Esophagus mucosa (tissue), 1 donor: ENCODE measurements around the gene UROS. TPM values are rescaled to one million over a fixed set of nuclear protein-coding genes. Genes with fewer than 3 reads are reported as not detected.

Source experiments
- ATAC-seq: fragments of 200-7000 bp; cut with Tn5 transposase; one replicate; pipeline ENCODE4 v1.9.1; 2020
- total RNA-seq: library from RNA; stranded (reverse); gene quantifications from one replicate; pipeline ENCODE4 v1.2.4, GENCODE V29; 2023
- donor health status: DM: yes; HTN: yes; CAD: no.

UROS gene
- total RNA-seq: 31.6 TPM

DNA sequence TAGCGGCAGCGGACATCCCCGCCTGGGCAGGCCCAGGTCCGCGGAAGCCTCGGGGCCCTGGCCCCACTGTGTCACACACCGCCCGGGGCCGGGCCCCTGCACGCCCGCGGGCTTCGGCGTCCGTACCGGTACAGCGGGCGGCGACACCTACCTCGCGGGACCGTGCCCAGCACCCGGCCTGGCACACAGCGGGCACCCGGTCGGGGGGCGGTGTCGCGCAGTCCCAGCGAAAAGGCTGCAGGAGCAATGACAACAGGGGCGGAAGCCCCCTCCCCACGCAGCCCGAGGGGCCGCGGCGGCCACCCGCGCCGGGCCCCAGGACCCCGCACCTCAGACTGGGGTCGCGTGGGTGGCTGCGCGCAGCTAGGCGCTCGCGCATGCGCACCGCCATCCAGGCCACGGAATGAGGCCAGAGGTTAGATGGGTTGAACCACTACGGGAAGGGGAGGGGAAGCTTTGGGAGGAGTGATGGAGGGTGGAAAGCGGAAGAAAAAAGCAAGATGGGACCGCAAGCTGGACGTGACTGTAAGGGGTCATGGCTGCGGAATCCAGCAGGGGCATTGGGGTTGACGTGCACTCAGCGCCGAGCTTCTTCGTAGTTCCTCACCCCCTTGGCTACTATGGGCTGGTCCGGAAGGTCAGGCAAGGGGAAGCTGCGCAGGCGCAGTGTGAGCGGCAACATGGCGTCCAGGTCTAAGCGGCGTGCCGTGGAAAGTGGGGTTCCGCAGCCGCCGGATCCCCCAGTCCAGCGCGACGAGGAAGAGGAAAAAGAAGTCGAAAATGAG is at the start of gene UROS, which contains the start of gene BCCIP:
UROS (minus strand) TSS at position 381 of the 785 bp plus-strand sequence. CDS start 6,759 bp downstream, outside the sequence.
BCCIP (plus strand) TSS at position 669 of the 785 bp plus-strand sequence; CDS start at position 681, 12 bp downstream.
- ATAC-seq: peak; percentile 94

DNA sequence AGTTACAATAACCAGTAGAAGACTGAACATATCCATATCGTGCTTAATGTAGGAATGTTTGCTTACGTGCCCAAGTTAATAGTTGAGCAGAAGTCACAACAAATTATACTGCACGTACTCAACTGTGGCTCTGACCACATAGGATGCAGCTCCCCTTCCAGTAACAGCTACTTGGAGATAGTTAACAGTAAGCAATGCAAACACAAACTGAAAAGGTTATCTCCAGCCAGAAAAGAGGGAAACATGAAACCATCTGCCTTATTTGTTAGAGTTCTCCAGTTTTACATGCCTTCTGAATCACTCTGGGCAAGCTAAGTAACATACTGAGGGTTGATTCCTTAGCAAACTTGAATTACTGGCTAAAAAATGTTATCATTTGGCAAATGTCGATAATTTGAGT is 48.3 kb upstream of the UROS start:
- no peak for ATAC-seq

DNA sequence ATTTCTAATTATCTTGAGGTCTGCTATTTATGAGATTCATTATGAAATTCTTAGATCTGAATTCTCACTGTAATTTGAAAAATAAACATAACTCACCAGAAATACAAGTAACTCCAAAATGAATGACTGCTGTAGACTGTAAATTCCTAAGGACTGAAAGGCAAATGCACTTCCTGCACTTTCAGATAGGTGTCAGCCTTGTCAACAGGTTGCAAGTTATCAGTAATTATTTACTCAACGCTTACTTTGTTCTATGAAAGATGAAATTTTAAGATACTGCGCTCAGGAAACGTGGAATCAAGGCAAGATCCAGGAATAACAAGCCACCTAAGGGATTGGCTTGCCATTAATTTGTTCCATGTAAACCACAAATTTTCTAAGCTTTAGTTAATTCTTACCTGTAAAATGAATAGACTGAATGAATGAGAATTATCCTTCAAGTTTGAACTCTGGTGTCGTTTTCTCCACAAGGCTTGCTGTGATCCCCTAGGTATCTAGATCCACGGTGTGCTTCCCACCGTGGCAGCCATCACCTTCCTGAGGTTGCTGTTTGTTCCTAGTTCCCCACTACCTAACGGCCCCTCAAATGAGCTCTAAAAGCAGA is 45.4 kb upstream of the UROS start:
- ATAC-seq: peak; percentile 34

DNA sequence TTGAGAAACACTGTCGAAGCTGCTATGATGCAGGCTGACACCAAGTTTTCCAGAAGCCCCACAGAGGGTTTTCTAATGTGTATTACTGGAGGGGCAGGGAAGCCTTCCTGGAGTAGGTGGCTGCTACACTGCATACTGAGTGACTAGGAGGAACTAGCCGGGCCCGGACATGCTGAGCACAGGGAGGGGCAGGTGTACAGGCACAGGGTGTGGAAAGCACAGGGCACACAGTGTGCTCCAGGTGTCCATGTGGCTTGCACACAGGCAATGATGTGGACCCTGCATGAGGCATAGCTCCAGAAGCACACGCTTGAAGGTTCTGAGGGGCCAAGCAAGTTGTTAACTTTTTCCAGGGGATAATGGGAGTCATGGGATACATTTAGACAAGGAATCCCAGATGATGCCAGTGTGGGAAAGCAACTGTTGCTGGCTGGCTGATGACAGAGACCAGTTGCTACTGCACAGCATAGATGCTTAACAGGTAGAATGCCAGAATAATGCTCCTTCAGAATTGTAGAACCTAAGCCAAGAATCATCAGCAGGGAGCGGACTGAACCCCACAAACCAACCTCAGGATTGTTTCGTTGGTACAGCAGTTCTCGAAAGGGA is 43.5 kb upstream of the UROS start:
- peak; percentile 99 for ATAC-seq

DNA sequence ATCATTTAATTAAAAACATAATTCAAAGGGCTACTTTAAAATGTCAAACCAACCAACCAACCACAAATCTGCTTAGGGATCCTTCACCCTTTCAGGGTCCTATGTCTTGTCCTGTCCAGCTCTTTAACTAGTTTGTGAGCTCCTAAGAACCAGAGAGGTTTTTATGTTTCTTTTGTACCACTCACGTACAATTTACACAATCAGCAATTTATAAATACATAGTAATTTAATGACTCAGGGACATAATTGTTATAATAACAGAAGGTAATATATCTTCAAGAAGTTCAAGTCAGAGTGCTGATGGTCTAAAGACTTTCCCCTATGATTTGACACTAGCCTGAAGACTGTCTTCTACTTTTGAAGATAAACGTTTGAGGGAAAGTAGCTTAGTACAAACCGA is 42.1 kb upstream of the UROS start:
- no peak for ATAC-seq

DNA sequence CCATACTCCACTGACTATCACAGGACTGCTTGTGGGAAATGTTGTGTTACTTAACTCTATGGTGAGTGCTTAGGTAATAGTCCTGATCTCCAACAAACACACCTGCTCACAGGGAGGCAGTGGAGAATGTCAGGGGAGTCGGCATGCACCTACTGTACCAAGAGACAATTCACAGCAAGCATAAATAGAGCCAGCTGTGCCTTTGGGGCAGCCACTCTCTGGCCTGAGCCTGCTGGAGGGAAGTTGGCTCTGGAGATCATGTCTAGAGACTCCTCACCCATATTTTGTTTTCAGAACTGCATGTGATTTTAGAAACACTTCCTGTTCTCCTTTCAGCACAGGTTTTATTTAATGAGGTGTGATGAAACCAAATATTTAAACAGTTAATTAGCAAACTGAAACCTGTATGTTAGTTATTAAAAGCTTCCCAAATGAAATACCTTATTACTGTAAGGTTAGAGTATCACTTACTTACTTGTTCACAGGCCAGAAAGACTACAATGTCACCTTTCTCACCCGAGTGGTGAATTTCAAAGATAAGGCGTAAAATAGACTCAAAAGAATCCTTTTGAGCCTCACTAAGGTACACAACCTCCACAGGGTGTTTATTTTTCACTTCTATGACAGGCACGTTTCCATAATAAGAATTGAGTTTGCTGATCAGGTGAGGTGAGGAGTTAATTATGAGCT is 36.2 kb upstream of the UROS start:
- ATAC-seq: no peak

DNA sequence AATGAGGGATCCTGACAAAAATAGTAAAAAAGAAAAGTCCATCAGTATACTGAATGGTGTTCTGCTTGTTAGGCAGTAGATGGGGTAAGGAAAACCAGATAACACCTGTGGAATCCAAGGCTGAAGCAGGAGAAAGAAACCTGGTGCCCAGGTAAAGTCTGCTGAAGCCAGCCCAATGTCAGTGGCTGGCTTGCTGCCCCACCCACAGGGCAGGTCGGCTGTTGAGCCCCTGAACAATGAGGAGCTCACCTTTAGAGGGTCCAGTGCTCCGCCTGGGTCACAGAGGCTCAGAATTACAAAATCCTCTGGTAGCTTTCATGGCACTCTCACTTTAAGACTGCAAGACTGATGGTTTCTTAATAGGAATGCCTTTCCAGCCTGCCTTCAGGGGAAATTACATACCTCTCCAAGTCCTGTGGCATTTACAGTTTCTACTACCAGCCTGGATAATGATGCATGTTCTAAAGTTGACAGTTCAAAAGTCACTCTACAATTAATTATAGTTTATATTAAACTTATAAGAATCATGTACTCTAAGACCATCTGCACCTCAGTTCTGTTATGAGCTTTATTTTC is 34.2 kb upstream of the UROS start:
- ATAC-seq: no peak

DNA sequence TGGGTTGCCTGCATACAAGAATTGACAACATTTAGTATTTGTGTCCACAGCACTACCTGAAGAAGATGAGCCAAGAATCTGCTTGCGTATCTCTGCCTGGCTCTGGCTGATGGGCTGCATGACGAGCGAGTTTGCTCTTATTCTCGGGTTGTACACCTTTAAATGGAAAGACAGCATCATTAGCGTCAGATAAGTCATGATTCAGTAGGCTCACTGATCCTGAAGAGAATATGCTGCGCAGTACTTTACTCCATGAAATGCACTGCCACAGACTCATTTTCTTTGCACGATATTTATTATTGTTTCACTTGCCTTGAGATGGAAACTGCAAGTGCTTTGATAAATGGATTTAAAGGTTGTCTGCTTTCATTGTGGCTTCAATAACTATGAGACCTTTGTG is 29.4 kb upstream of the UROS start:
- no peak for ATAC-seq

DNA sequence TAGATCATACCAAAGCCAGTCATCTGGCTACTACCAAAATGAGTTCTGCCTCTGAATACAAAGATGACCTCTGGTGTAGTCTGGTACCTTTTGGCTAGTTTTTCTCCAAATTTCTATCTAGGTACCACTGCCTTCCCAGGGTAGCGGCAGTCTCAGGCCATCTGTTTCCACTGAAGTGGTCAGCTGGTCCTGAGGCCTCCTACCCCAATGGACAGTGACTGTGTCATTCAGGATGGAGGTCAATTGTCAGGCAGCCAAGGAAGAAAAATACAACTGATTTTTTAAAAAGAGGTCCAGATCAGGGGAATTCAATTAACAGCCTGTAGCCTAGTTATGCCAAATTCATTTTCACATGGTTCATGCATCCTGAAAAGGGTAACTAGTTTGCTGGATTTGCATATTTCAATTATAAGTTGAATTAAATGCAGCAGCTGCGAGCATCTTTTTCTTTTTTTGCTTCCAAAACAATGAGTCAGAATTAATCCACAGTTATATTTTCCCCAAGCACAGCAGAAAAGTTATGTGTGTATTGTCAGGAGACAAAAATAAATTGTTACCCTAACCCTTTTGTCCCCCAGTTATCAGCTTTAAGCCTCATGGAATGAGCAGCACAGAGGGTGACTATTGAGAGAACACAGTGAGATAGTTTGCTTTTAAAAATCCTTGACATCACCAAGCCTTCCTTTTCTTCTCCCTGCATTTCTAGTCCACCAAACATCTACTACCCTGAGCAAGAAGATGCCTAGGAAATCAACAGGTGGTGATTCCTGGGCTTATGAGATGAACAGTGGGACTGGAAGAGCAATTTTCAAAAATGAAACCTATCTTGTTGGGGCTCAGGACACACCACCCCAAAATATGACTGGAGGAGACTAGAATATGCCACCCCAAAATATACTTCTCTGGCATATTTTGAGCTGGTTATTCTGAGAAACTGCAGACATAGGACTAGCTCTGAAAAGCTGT is 28.0 kb upstream of the UROS start:
- no peak for ATAC-seq

DNA sequence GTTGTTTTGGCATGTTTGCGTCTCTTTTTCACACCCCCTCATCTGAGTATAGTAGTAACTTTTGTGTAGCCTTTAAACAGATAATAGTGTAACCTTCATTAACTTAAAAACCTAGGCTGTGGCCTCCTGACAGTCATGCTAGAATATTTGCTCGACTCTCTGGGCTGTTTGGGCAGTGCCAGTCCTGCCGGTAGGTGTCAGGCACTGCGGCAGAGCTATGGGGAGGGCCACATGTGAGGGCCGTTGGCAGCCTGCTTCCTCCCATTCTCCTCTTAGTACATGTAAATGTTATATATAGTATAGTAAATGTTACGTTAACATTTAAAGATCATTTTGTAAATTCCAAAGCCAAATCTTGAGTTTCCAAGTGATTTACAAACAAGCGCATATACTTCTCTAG is 26.4 kb upstream of the UROS start:
- ATAC-seq: no peak

DNA sequence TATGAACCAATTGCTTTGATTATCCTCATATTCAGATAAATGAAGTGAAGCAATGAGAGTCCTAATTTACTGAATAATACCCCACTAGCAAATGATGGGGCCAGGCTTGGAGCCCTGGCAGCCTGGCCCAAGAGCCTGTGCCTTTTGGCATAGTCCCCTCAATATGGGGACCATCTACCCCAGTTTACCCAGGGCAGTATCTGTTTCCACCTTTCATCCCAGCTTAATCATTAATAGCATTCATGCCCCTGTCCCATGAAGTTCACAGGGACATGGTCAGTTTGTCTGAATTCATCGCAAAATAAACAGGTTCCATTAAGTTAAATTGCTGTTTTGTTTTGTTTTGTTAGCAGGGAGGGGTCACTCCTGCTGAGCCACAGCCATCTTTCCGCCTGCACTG is 25.8 kb upstream of the UROS start:
- no peak for ATAC-seq

DNA sequence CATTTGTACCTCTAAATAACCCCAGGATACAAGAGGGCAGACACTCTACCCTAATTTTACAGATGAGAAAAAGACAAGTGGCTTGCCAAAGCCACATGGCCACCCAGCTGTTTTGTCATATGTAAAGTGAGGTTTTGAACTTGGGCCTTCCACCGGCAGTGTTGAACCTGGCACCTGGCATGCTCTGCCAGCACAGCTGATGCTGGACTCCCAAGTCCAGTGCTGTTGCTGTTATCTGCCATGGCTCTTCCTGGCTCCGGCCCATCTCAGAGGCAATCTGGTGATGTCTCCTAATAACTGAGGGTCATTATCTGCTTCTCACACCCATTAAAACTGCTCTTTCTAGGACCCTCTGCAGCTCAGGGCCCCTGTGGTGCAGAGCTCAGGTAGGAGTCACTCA is 25.3 kb upstream of the UROS start:
- ATAC-seq: no peak

DNA sequence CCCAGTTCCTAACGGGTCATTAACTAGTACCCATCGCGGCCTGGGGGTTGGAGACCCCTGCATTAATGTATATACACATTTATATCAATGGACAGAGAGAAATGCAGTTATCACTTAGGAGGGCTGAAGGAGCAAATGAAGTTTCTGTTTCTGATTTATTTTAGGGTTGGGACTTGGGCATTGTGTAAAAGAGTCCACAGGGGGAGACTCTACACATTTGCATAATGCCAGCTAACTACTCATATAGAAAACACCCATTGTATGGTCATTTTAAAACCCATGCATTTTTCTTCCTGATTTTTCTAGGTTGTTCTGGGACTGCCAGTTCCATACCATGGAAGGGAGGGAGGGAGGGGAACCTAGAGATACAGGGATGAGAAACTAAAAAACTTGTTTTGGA is 23.8 kb upstream of the UROS start:
- ATAC-seq: no peak

DNA sequence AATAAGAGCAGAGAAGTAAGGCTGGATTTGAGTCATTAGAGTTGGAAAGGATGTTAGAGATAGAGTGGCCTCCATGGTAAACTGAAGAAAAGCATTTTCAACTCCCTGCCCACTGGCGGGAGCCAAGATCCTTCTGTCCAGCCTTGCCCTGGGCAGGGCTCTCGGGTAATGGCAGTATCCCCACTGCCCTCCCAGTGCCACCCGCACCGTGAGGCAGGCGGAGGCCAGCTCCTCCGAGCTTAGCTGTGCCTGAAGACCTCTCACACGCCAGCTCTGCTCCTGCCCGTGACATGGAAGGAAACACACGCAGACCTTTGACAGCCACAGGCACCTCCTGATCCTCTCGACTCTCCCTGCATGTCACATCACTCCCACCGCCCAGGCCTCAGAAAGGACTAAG is 22.6 kb upstream of the UROS start:
- ATAC-seq: peak; percentile 23

DNA sequence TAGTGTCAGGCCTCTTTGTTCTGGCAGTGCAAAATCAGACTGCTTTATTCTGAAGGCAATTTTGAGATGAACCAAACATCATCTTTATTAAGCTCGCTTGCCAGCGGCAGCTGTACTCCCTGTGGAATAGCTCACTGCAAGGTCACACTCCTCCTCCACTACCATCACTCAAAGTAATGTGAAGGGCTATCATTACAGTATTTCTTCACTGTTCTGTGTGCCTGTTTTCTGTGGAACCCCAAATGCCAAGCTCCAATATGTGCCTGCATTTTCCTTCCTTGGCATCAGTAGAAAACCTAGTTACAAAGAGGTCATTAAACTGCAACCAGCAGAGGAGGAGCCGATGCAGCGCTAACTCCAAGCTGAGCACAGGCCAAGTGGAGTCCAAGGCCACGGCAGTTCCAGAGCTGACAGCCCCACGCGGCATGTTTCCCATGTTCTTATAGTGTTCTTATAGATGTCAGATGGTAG is 21.7 kb upstream of the UROS start:
- ATAC-seq: no peak

DNA sequence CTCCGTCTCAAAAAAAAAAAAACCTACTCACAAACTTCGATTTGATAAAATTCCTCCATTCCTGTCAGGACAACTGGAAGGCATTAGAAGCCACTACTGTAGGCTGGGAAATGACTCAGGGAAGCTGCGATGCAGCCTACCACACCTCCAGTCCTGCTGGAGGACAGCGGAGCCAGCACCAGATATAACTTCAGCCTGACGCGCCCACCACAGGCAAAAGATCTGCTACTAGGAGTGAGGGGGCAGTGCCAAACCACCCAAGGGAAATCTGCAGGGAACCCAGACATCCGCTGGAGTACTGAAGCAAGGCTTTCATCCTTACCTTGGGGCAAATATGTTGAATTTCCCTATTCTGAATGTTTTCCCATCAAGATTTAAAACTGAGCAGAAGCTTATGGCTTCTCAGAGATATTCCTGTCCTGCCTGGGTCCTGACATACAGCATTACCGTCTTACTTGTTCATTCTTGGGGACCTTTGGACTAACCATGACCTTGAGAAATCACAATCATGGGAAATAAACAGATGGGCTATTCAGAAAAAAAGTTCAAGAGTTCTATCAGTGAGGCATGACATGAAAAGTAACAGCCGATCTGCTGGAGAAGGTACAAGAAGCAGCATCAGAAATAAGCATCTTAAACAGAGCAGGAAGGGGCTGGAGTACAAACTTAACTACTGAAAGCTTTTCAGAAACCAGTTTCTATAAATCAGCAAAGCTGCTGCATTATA is 20.7 kb upstream of the UROS start:
- no peak for ATAC-seq

DNA sequence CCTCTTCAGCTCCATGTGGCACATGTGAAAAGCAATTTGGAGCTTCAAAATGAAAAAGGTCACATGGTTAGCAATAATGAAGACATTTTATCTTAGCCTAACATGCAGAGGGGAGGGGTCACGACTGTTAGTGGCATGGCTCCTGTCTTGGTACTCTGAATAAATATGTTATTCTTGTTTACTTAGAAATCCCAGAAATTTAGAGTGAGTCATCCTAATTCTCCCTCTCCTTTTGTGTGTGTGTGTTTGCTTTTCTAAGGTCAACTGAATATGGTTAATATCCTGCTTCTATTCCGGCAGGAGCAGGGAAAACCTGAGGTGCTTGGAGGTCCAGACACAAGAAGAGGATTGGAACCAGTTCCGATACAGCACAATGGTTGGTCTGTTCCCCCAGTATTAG is 17.9 kb upstream of the UROS start:
- ATAC-seq: no peak

DNA sequence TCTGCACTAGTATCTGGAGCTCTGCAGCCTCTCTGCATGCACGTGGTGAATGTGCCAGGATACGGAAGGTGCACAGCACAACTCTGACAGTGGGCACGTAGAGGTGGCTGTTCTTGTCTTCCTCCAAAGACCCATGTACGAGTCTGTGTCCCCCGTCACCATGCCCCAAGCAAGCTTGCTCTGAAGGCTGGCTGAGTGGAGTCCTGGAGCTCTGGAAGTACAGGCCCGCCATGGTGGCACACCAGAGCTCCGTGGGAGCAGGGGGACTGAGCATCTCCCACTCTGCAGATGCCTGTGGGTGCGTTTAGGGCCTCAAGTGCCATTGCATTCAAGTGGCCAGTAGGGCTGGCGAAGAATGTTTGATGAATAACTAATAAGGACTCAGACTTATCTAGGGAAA is 17.3 kb upstream of the UROS start:
- no peak for ATAC-seq

DNA sequence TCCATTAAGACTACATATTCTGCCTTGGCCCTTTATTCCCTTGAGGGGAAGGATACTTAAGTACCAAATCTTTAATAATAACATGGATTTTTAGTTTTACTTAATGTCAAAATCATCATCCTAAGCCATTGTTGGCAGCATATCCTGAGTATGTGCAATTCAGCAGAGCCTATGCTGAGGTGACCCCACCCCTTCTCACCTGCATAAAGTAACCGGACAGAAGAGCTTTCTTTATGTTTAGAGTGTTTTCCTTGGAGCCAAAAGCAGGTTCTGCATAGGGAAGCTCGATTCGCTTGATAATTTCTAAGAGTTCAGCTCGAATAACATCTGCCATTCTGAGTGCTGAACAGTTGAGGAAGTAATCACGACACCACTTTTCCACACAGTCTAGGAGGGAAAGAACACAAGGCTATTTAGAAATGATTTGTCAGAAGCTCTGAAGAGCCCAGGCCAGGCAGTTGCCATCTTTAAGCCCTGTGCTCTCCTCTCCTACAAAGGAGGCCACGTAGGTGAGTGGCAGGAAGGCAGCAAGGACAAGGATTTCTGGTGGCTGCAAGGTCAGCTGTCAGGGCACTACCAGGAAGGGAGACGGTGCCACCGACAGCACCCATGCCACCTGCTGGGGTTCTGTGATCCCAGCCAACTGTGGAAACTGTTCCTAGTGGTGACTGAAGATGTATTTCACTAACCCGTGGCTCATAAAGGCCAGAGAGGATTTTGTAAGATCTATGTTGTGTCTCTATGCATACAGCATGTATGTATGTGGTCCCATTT is 15.9 kb upstream of the UROS start:
- ATAC-seq: no peak

DNA sequence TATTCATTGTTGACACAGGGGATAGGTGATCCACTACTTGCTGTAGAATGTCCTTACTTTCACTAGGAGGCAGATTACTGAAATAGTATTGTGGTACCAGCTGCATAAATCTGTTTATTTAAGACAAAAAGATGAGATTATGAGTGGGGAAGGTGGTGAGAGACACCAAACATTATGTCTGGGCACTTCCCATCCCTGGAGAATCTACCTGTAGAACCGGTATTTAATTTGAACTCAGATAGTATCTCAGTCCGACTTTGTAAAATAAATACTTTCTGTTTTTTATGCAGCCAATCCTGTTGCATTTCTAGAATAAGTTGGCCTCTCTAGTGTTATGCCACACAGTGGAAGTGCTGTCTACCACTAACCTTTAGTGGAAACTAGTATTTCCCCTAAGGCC is 13.7 kb upstream of the UROS start:
- ATAC-seq: no peak
